WI38 (cell line): Measurements from ENCODE around the gene PSMD1.

Source experiments
- H3K4me3 ChIP-seq: 2 replicates; pipeline ENCODE4 v1.5.1; 2011; ENCODE audit warnings: low read depth, mild to moderate bottlenecking, control low read depth, low read length
- TF ChIP-seq, protein P1 (sequence below): IDR thresholded peaks from 2 replicates; pipeline ENCODE4 v1.5.1; 2012; ENCODE audit warnings: low read depth, mild to moderate bottlenecking, control low read depth, low read length

PSMD1 gene

DNA sequence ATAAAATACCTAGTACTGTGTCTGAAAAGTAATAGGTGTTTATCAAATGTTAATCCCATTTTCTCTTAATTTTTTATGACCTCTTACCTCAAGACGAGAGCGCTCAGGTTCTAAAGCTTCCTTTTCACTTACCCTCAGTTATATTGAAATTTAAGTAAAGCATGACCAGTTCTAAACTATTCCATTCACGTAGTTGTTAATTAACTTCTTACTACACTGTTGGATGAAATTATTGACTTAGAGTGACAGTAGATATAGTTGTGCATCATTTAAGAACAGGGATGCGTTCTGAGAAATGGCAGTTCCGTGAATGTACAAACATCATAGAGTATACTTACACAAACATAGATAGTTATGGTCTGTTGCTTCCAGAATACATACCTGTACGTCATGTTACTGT is 88.2 kb downstream of the PSMD1 start:
- TF ChIP-seq, protein P1, sequence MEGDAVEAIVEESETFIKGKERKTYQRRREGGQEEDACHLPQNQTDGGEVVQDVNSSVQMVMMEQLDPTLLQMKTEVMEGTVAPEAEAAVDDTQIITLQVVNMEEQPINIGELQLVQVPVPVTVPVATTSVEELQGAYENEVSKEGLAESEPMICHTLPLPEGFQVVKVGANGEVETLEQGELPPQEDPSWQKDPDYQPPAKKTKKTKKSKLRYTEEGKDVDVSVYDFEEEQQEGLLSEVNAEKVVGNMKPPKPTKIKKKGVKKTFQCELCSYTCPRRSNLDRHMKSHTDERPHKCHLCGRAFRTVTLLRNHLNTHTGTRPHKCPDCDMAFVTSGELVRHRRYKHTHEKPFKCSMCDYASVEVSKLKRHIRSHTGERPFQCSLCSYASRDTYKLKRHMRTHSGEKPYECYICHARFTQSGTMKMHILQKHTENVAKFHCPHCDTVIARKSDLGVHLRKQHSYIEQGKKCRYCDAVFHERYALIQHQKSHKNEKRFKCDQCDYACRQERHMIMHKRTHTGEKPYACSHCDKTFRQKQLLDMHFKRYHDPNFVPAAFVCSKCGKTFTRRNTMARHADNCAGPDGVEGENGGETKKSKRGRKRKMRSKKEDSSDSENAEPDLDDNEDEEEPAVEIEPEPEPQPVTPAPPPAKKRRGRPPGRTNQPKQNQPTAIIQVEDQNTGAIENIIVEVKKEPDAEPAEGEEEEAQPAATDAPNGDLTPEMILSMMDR = no peak
- no peak overlapping the region for H3K4me3 ChIP-seq

- TF ChIP-seq, protein P1 = no peak
- no peak overlapping the region for H3K4me3 ChIP-seq
Measured at GRCh38 chr2:231146665-231147064, 90.0 kb downstream of the PSMD1 start.

GRCh38 chr2:231152800-231153557 is 96.3 kb downstream of the PSMD1 start:
- no peak overlapping the region for H3K4me3 ChIP-seq

GRCh38 chr2:231159306-231159705 is 102.6 kb downstream of the PSMD1 start:
- H3K4me3 ChIP-seq = no peak overlapping the region
- TF ChIP-seq, protein P1 = no peak

More at GRCh38 chr2:231152800-231153557, 96.3 kb downstream of the PSMD1 start:
- TF ChIP-seq, protein P1 = no peak

- H3K4me3 ChIP-seq = no peak overlapping the region
- TF ChIP-seq, protein P1 = no peak
Measured at GRCh38 chr2:231160701-231161100, 104.0 kb downstream of the PSMD1 start.

- TF ChIP-seq, protein P1 = no peak
- H3K4me3 ChIP-seq = no peak overlapping the region
Measured at GRCh38 chr2:231161252-231161839, 104.7 kb downstream of the PSMD1 start.

DNA sequence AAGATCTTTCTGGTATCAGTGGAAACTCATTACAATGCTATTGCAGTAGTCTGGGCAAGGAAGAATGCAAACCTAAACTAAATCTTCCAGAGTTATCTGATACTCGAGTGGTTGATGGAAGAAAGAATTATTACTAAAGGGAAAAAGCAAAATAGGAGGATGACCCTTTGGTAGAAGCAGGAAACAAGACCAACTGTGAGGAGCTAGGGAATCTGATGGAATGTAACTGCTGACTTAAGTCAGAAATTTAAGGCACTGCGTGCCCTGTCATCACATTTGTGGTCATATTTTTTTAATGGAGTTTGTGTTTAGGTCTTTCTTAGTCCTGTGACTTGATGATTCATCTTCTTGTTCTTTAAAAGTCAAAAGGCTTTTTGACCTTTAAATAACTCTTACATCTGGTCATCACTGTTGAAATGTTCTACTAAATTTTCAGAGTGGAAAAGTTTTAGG is 105.2 kb downstream of the PSMD1 start:
- no peak overlapping the region for H3K4me3 ChIP-seq
- TF ChIP-seq, protein P1 = no peak
